GM23248 (cell line): Measurements from ENCODE around the gene ZNF470.

ENCODE experiments used
- EZH2 ChIP-seq: fragments of 200-600 bp; sonication (generic); IDR thresholded peaks from 2 replicates; pipeline ENCODE4 v1.6.1; 2018; ENCODE audit warnings: antibody characterized with exemption, mild to moderate bottlenecking; ENCODE audit not compliant: insufficient read depth, poor library complexity, severe bottlenecking
- EZH2phosphoT487 ChIP-seq: fragments of 200-600 bp; sonication (generic); IDR thresholded peaks from 2 replicates; pipeline ENCODE4 v1.6.1; 2018; ENCODE audit warnings: antibody characterized with exemption, moderate library complexity, mild to moderate bottlenecking, low read depth; ENCODE audit not compliant: insufficient read depth

DNA sequence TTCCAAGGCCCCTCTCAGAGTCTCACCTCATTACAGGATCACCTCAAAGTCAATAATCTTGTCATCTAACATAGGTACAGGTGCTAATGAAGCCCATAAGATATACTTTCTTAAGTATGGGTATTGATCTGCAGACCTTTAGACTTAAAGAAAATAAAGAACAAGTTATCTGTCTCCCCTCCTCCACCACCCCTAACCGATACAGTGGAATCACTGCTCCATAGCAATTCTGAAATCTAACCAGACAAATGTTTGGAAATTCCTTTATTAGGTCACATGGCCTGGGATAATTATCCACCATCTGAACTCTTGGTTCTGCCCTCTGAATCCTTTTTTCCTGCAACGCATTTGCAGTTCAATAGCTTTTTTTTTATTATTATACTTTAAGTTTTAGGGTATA lies 4.5 kb upstream of the ZNF470 start:
- TF ChIP-seq EZH2phosphoT487 (no peak), EZH2 (no peak)
